ENCODE results near the gene MRAP2.
A peak's percentile ranks its signal among the peaks of the same experiment; 100 is the strongest.

The MRAP2 gene

DNA sequence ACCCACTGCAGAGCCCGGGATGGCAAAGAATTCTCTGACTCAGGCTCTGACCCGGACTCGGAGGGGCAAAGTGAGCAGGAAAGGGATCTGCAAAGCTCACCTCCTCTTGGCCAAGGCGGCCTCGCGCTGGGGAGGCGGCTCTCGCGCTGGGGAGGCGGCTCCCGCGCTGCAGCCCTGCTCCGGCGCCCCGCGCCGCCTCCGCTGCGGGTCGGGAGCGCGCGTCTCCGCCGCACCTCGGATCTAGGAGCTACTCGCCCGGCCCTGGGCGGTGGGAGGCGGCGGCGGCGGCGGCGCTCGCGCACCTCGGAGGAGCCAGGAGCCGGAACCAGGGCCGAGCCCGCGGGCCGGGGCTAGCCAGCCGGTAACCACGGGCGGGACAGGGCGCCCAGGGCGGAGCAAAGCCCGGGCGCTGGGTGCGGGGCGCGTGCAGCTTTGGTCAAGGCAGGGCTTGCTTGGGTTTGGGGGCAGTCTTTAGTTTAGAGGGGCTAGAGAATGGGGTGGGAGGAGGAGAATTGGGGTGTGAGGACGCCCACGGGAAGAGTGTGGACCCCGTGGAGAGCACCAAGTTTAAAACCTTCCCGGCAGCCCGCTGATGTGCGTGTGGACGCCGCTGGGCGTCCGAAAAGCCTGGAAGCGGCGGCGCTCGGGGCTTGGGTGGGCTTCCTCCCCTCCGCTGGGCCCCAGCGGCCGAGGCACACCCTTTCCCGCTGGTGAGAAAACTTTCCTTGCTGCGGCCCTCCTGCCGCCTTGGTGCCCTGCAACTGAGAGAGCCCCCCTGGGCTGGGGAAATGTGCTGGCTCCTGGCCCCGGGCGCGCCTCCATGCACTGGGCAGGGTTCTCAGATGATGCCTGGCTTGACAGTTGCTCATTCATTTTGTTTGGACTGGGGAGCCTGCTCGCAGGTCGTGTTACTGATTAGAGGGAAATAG, at the start of gene MRAP2:
Gene MRAP2, plus strand, starts transcription at position 250 of the 929 bp plus-strand sequence. CDS start 21,547 bp downstream, outside the sequence.
- TF ChIP-seq ZNF274 (IDR thresholded peaks at IDR 0.05; ENCODE audit: low read depth, low read length) (no peak), YY1 (IDR thresholded peaks at IDR 0.05; ENCODE audit: insufficient read depth, insufficient read length) (no peak), SUZ12 (IDR thresholded peaks at IDR 0.05; ENCODE audit: extremely low read depth, insufficient read depth, insufficient read length) (no peak)

DNA sequence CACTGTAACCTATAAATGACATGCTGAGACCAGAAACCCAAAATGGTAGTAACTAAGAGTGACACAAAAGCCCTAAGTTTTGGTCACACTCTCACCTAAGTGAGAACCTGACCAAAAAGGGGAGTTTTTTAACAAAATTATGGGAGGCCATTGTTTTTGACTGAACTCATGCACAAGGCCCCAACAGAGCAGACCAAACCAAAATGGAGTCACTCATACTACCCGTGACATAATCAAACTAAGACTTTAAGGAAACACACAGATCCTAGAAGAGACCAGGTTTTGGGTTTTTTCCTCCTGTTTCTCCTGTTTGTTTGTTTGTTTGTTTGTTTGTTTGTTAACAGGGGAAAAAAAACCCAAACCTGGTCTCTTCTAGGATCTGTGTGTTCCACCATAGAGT, 49.2 kb upstream of the MRAP2 start:
- no peak for DNase-seq (ENCODE audit: low read depth, low spot score)
- Histone ChIP-seq H3K27me3 (ENCODE audit: insufficient read depth, insufficient read length) (no peaks in the 10 kb centered on the region), H3K9me3 (ENCODE audit: insufficient read depth, low read length) (no peaks in the 10 kb centered on the region), H3K4me1 (ENCODE audit: insufficient read depth, insufficient read length) (no peaks in the 10 kb centered on the region), H3K36me3 (ENCODE audit: insufficient read depth, insufficient read length, low read length) (no peaks in the 10 kb centered on the region), H3K9ac (ENCODE audit: insufficient read length, low read depth) (no peak overlapping the region), H3K4me3 (ENCODE audit: insufficient read length, low read depth) (no peak overlapping the region)
- no peak for TF ChIP-seq YY1 (IDR thresholded peaks at IDR 0.05; ENCODE audit: insufficient read depth, insufficient read length)
- no peak for TF ChIP-seq SUZ12 (IDR thresholded peaks at IDR 0.05; ENCODE audit: extremely low read depth, insufficient read depth, insufficient read length)
- TF ChIP-seq ZNF274 (IDR thresholded peaks at IDR 0.05; ENCODE audit: low read depth, low read length): no peak

More for the DNA sequence above, at the start of gene MRAP2:
- DNase-seq (ENCODE audit: low read depth, low spot score): no peak
- peaks cover 18% of the 10 kb centered on the region for H3K9me3 ChIP-seq (ENCODE audit: insufficient read depth, low read length)
- peaks cover 30% of the 10 kb centered on the region for H3K27me3 ChIP-seq (ENCODE audit: insufficient read depth, insufficient read length)
- no peaks in the 10 kb centered on the region for H3K4me1 ChIP-seq (ENCODE audit: insufficient read depth, insufficient read length)
- H3K4me3 ChIP-seq (ENCODE audit: insufficient read length, low read depth): peak within 1 kb of the TSS; percentile 66
- H3K9ac ChIP-seq (ENCODE audit: insufficient read length, low read depth): peak within 1 kb of the TSS; percentile 80
- H3K36me3 ChIP-seq (ENCODE audit: insufficient read depth, insufficient read length, low read length): no peaks in the 10 kb centered on the region

- H3K27me3 ChIP-seq (ENCODE audit: insufficient read depth, insufficient read length): no peaks in the 10 kb centered on the region
- no peak for TF ChIP-seq ZNF274 (IDR thresholded peaks at IDR 0.05; ENCODE audit: low read depth, low read length)
- TF ChIP-seq SUZ12 (IDR thresholded peaks at IDR 0.05; ENCODE audit: extremely low read depth, insufficient read depth, insufficient read length): no peak
- TF ChIP-seq YY1 (IDR thresholded peaks at IDR 0.05; ENCODE audit: insufficient read depth, insufficient read length): no peak
- H3K9ac ChIP-seq (ENCODE audit: insufficient read length, low read depth): no peak overlapping the region
- H3K9me3 ChIP-seq (ENCODE audit: insufficient read depth, low read length): no peaks in the 10 kb centered on the region
- H3K4me1 ChIP-seq (ENCODE audit: insufficient read depth, insufficient read length): no peaks in the 10 kb centered on the region
- H3K36me3 ChIP-seq (ENCODE audit: insufficient read depth, insufficient read length, low read length): no peaks in the 10 kb centered on the region
- no peak overlapping the region for H3K4me3 ChIP-seq (ENCODE audit: insufficient read length, low read depth)
- DNase-seq (ENCODE audit: low read depth, low spot score): no peak
Measured at GRCh38 chr6:83985308-83985713, 48.3 kb upstream of the MRAP2 start.

DNA sequence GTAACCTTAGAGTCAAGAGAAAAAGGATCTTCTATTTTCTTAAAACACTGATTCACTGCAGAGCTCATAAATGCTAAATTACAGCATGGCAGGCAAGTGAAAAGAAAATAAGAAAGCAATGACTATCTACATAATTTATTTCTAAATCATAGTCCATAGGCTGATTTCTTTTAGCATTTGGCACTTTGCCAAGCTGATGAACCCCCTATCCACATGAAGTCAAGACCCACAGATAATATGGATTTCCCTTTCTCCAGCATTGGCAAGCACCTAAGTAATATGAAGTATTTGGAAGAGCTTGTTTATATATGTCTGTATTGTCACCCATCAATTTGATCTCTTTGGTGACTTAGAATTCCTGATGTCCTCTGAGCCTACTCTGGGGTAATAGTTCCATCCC, 47.9 kb upstream of the MRAP2 start:
- no peak overlapping the region for H3K4me3 ChIP-seq (ENCODE audit: insufficient read length, low read depth)
- H3K36me3 ChIP-seq (ENCODE audit: insufficient read depth, insufficient read length, low read length): no peaks in the 10 kb centered on the region
- no peaks in the 10 kb centered on the region for H3K9me3 ChIP-seq (ENCODE audit: insufficient read depth, low read length)
- no peak overlapping the region for H3K9ac ChIP-seq (ENCODE audit: insufficient read length, low read depth)
- no peaks in the 10 kb centered on the region for H3K27me3 ChIP-seq (ENCODE audit: insufficient read depth, insufficient read length)
- no peak for TF ChIP-seq SUZ12 (IDR thresholded peaks at IDR 0.05; ENCODE audit: extremely low read depth, insufficient read depth, insufficient read length)
- TF ChIP-seq ZNF274 (IDR thresholded peaks at IDR 0.05; ENCODE audit: low read depth, low read length): no peak
- no peak for TF ChIP-seq YY1 (IDR thresholded peaks at IDR 0.05; ENCODE audit: insufficient read depth, insufficient read length)
- H3K4me1 ChIP-seq (ENCODE audit: insufficient read depth, insufficient read length): no peaks in the 10 kb centered on the region
- no peak for DNase-seq (ENCODE audit: low read depth, low spot score)

DNA sequence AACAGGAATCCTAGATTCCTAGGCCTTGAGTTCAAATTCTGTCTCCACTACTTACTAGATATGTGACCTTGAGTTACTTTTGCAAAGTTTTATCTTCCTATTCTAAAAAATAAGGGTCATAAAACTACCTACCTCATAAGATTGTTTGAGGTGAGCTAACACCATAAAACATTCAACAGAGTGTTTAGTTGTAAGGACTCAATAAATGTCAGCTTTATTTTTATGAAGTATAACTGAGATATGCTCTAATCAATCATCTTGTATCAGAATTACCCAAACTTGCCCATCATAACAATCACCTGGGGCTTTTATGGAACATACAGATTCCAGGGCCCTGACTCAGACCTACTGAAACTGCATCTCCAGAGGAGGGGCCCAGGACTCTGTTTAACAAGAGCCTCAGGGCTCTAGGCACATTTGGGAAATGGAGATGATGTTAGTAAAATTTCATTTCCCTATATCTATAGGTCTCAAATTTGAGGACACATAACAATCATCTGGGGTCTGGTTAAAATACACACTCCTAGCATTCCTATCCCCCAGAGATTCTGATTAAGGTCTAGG, 35.5 kb upstream of the MRAP2 start:
- Histone ChIP-seq H3K27me3 (ENCODE audit: insufficient read depth, insufficient read length) (no peaks in the 10 kb centered on the region), H3K9ac (ENCODE audit: insufficient read length, low read depth) (no peak overlapping the region), H3K4me3 (ENCODE audit: insufficient read length, low read depth) (no peak overlapping the region), H3K4me1 (ENCODE audit: insufficient read depth, insufficient read length) (no peaks in the 10 kb centered on the region), H3K9me3 (ENCODE audit: insufficient read depth, low read length) (no peaks in the 10 kb centered on the region; the same call in 1 of the 2 replicates), H3K36me3 (ENCODE audit: insufficient read depth, insufficient read length, low read length) (no peaks in the 10 kb centered on the region)
- no peak for DNase-seq (ENCODE audit: low read depth, low spot score)
- TF ChIP-seq ZNF274 (IDR thresholded peaks at IDR 0.05; ENCODE audit: low read depth, low read length) (no peak), SUZ12 (IDR thresholded peaks at IDR 0.05; ENCODE audit: extremely low read depth, insufficient read depth, insufficient read length) (no peak), YY1 (IDR thresholded peaks at IDR 0.05; ENCODE audit: insufficient read depth, insufficient read length) (no peak)

DNA sequence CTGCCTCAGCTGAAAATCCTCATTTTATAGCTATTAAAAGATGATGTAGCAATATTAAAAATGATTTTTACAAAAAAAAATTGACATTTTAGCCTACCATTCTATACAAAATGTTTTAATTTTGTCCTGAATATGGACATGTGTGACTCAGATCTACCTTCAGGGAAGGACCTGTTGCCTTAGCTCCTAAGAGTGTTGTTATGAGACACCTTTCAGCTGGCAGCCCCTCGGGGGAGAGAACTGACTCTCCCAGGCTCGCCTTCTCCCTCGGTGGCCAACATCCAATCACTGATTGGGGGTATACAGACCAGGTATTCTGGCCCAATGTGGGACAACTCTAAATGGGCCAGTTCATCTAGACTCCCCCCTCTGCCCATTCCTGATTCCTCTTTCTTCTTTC, 32.5 kb upstream of the MRAP2 start:
- no peaks in the 10 kb centered on the region for H3K4me1 ChIP-seq (ENCODE audit: insufficient read depth, insufficient read length)
- H3K4me3 ChIP-seq (ENCODE audit: insufficient read length, low read depth): no peak overlapping the region
- H3K27me3 ChIP-seq (ENCODE audit: insufficient read depth, insufficient read length): no peaks in the 10 kb centered on the region
- DNase-seq (ENCODE audit: low read depth, low spot score): no peak
- H3K9ac ChIP-seq (ENCODE audit: insufficient read length, low read depth): no peak overlapping the region
- TF ChIP-seq YY1 (IDR thresholded peaks at IDR 0.05; ENCODE audit: insufficient read depth, insufficient read length) (no peak), ZNF274 (IDR thresholded peaks at IDR 0.05; ENCODE audit: low read depth, low read length) (no peak), SUZ12 (IDR thresholded peaks at IDR 0.05; ENCODE audit: extremely low read depth, insufficient read depth, insufficient read length) (no peak)
- H3K9me3 ChIP-seq (ENCODE audit: insufficient read depth, low read length): no peaks in the 10 kb centered on the region
- no peaks in the 10 kb centered on the region for H3K36me3 ChIP-seq (ENCODE audit: insufficient read depth, insufficient read length, low read length)

GRCh38 chr6:84002226-84002625, 31.3 kb upstream of the MRAP2 start:
- TF ChIP-seq SUZ12 (IDR thresholded peaks at IDR 0.05; ENCODE audit: extremely low read depth, insufficient read depth, insufficient read length): no peak
- TF ChIP-seq ZNF274 (IDR thresholded peaks at IDR 0.05; ENCODE audit: low read depth, low read length): no peak
- TF ChIP-seq YY1 (IDR thresholded peaks at IDR 0.05; ENCODE audit: insufficient read depth, insufficient read length): no peak

More at GRCh38 chr6:84002226-84002625, 31.3 kb upstream of the MRAP2 start:
- no peak for DNase-seq (ENCODE audit: low read depth, low spot score)
- Histone ChIP-seq H3K9me3 (ENCODE audit: insufficient read depth, low read length) (no peaks in the 10 kb centered on the region), H3K4me3 (ENCODE audit: insufficient read length, low read depth) (no peak overlapping the region), H3K9ac (ENCODE audit: insufficient read length, low read depth) (no peak overlapping the region), H3K4me1 (ENCODE audit: insufficient read depth, insufficient read length) (no peaks in the 10 kb centered on the region), H3K36me3 (ENCODE audit: insufficient read depth, insufficient read length, low read length) (no peaks in the 10 kb centered on the region), H3K27me3 (ENCODE audit: insufficient read depth, insufficient read length) (no peaks in the 10 kb centered on the region)

Measured in NT2/D1 (cell line).